Esophagus squamous epithelium (tissue), 4 donors: ENCODE results near the gene CYP1A2.

Experiments used
- CTCF ChIP-seq, 6 experiments: fragments of 450-650 bp in 4 of 6; fragments of 200-600 bp in 2 of 6; sonication (generic) in 2 of 6; IDR thresholded peaks; one replicate each; pipeline ENCODE4 v1.5.1; 2016 to 2019; ENCODE audit warnings: antibody characterized with exemption in 6 of 6, mild to moderate bottlenecking in 4 of 6, moderate library complexity in 4 of 6
- POLR2A ChIP-seq, 4 donors: fragments of 450-650 bp; IDR thresholded peaks; one replicate each; pipeline ENCODE4 v1.6.1; 2017; ENCODE audit warnings: antibody characterized with exemption in 4 of 4, mild to moderate bottlenecking in 4 of 4, moderate library complexity in 3 of 4

- TF ChIP-seq CTCF (IDR thresholded peaks at IDR 0.05), result no peak
- TF ChIP-seq POLR2A (IDR thresholded peaks at IDR 0.05), result no peak
Measured at GRCh38 chr15:74775132-74775562, 26.5 kb downstream of the CYP1A2 start.
